Activated naive CD4-positive, alpha-beta T cell treated with anti-CD3 and anti-CD28 coated beads, Interleukin-2, amount 50 U/mL, for 24 hours (primary cell): ENCODE results near the gene SDR39U1.

Experiments
- H3K27ac Mint-ChIP-seq: one replicate; pipeline ENCODE4 v1.8.0; 2021; ENCODE audit warnings: mild to moderate bottlenecking, mixed read lengths
- H3K27me3 Mint-ChIP-seq: one replicate; pipeline ENCODE4 v1.8.0; 2021; ENCODE audit warnings: mixed read lengths
- H3K36me3 Mint-ChIP-seq: one replicate; pipeline ENCODE4 v1.8.0; 2021; ENCODE audit warnings: mixed read lengths
- H3K4me1 Mint-ChIP-seq: one replicate; pipeline ENCODE4 v1.8.0; 2021; ENCODE audit warnings: mixed read lengths
- H3K4me3 Mint-ChIP-seq: one replicate; pipeline ENCODE4 v1.8.0; 2021; ENCODE audit warnings: mild to moderate bottlenecking, mixed read lengths
- H3K9me3 Mint-ChIP-seq: one replicate; pipeline ENCODE4 v1.8.0; 2021; ENCODE audit warnings: mixed read lengths

Gene SDR39U1

GRCh38 chr14:24426912-24427536, 15.6 kb downstream of the SDR39U1 start:
- H3K27ac Mint-ChIP-seq = peak overlapping the region; percentile 69
- H3K36me3 Mint-ChIP-seq = peaks cover 3% of the 10 kb centered on the region
- peaks cover 52% of the 10 kb centered on the region for H3K4me1 Mint-ChIP-seq
- no peaks in the 10 kb centered on the region for H3K27me3 Mint-ChIP-seq
- H3K9me3 Mint-ChIP-seq = no peaks in the 10 kb centered on the region
- no peak overlapping the region for H3K4me3 Mint-ChIP-seq

GRCh38 chr14:24426150-24426911, 16.2 kb downstream of the SDR39U1 start:
- H3K4me1 Mint-ChIP-seq = peaks cover 45% of the 10 kb centered on the region
- H3K36me3 Mint-ChIP-seq = no peaks in the 10 kb centered on the region
- H3K27me3 Mint-ChIP-seq = no peaks in the 10 kb centered on the region
- peak overlapping the region; percentile 69 for H3K27ac Mint-ChIP-seq
- H3K4me3 Mint-ChIP-seq = peak overlapping the region; percentile 16
- H3K9me3 Mint-ChIP-seq = no peaks in the 10 kb centered on the region

- Mint-ChIP-seq H3K4me3 (no peak overlapping the region), H3K27ac (peak overlapping the region; percentile 79), H3K9me3 (no peaks in the 10 kb centered on the region), H3K27me3 (no peaks in the 10 kb centered on the region), H3K4me1 (peaks cover 39% of the 10 kb centered on the region), H3K36me3 (no peaks in the 10 kb centered on the region)
Observed at GRCh38 chr14:24425704-24426103, 16.9 kb downstream of the SDR39U1 start.

- Mint-ChIP-seq H3K4me1 (peaks cover 28% of the 10 kb centered on the region), H3K4me3 (no peak overlapping the region), H3K9me3 (no peaks in the 10 kb centered on the region), H3K27me3 (peaks cover 2% of the 10 kb centered on the region), H3K27ac (no peak overlapping the region), H3K36me3 (no peaks in the 10 kb centered on the region)
Observed at GRCh38 chr14:24422694-24423601, 19.6 kb downstream of the SDR39U1 start.

- H3K27me3 Mint-ChIP-seq = peaks cover 2% of the 10 kb centered on the region
- no peaks in the 10 kb centered on the region for H3K36me3 Mint-ChIP-seq
- no peaks in the 10 kb centered on the region for H3K9me3 Mint-ChIP-seq
- peaks cover 23% of the 10 kb centered on the region for H3K4me1 Mint-ChIP-seq
- H3K27ac Mint-ChIP-seq = no peak overlapping the region
- H3K4me3 Mint-ChIP-seq = no peak overlapping the region
Observed at GRCh38 chr14:24422261-24422660, 20.3 kb downstream of the SDR39U1 start.

GRCh38 chr14:24418492-24418873, 24.1 kb downstream of the SDR39U1 start:
- Mint-ChIP-seq H3K36me3 (no peaks in the 10 kb centered on the region), H3K4me3 (no peak overlapping the region), H3K4me1 (no peaks in the 10 kb centered on the region), H3K27me3 (peaks cover 4% of the 10 kb centered on the region), H3K9me3 (no peaks in the 10 kb centered on the region), H3K27ac (no peak overlapping the region)

- no peak overlapping the region for H3K27ac Mint-ChIP-seq
Observed at GRCh38 chr14:24417832-24418491, 24.6 kb downstream of the SDR39U1 start.

GRCh38 chr14:24416932-24417619, 25.5 kb downstream of the SDR39U1 start:
- H3K4me1 Mint-ChIP-seq = no peaks in the 10 kb centered on the region
- peaks cover 4% of the 10 kb centered on the region for H3K27me3 Mint-ChIP-seq

More at GRCh38 chr14:24417832-24418491, 24.6 kb downstream of the SDR39U1 start:
- Mint-ChIP-seq H3K9me3 (no peaks in the 10 kb centered on the region), H3K4me1 (no peaks in the 10 kb centered on the region), H3K27me3 (peaks cover 4% of the 10 kb centered on the region), H3K4me3 (no peak overlapping the region), H3K36me3 (no peaks in the 10 kb centered on the region)

GRCh38 chr14:24416254-24416931, 26.2 kb downstream of the SDR39U1 start:
- Mint-ChIP-seq H3K9me3 (no peaks in the 10 kb centered on the region), H3K36me3 (no peaks in the 10 kb centered on the region), H3K4me1 (no peaks in the 10 kb centered on the region), H3K4me3 (no peak overlapping the region), H3K27ac (no peak overlapping the region), H3K27me3 (peaks cover 4% of the 10 kb centered on the region)

More at GRCh38 chr14:24416932-24417619, 25.5 kb downstream of the SDR39U1 start:
- no peak overlapping the region for H3K27ac Mint-ChIP-seq
- H3K9me3 Mint-ChIP-seq = no peaks in the 10 kb centered on the region
- H3K4me3 Mint-ChIP-seq = no peak overlapping the region
- H3K36me3 Mint-ChIP-seq = no peaks in the 10 kb centered on the region

- Mint-ChIP-seq H3K4me3 (no peak overlapping the region), H3K4me1 (no peaks in the 10 kb centered on the region), H3K36me3 (no peaks in the 10 kb centered on the region), H3K9me3 (no peaks in the 10 kb centered on the region), H3K27me3 (peaks cover 4% of the 10 kb centered on the region), H3K27ac (no peak overlapping the region)
Observed at GRCh38 chr14:24415421-24416253, 26.9 kb downstream of the SDR39U1 start.

GRCh38 chr14:24414732-24415420, 27.7 kb downstream of the SDR39U1 start:
- H3K27me3 Mint-ChIP-seq = peaks cover 4% of the 10 kb centered on the region
- H3K36me3 Mint-ChIP-seq = no peaks in the 10 kb centered on the region
- H3K27ac Mint-ChIP-seq = no peak overlapping the region
- no peaks in the 10 kb centered on the region for H3K9me3 Mint-ChIP-seq
- no peaks in the 10 kb centered on the region for H3K4me1 Mint-ChIP-seq
- H3K4me3 Mint-ChIP-seq = no peak overlapping the region

GRCh38 chr14:24414077-24414476, 28.5 kb downstream of the SDR39U1 start:
- Mint-ChIP-seq H3K4me3 (no peak overlapping the region), H3K27me3 (peaks cover 3% of the 10 kb centered on the region), H3K27ac (no peak overlapping the region), H3K4me1 (no peaks in the 10 kb centered on the region), H3K36me3 (no peaks in the 10 kb centered on the region), H3K9me3 (no peaks in the 10 kb centered on the region)
